ENCODE measurements around the gene NRCAM. TPM values are rescaled to one million over a fixed set of nuclear protein-coding genes. Genes with fewer than 3 reads are reported as not detected.

NRCAM gene
- polyA plus RNA-seq, 2 of the 4 experiments (the other 2 are of a cell fraction): 129 to 210 TPM

- TF ChIP-seq HES2 (IDR thresholded peaks at IDR 0.05): no peak
- TF ChIP-seq RAD21 (conservative IDR thresholded peaks at IDR 0.05 in 1 of 2, IDR thresholded peaks at IDR 0.05 in 1 of 2): no peak
- TF ChIP-seq, protein P1, sequence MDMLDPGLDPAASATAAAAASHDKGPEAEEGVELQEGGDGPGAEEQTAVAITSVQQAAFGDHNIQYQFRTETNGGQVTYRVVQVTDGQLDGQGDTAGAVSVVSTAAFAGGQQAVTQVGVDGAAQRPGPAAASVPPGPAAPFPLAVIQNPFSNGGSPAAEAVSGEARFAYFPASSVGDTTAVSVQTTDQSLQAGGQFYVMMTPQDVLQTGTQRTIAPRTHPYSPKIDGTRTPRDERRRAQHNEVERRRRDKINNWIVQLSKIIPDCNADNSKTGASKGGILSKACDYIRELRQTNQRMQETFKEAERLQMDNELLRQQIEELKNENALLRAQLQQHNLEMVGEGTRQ (IDR thresholded peaks at IDR 0.05): no peak
- TF ChIP-seq ZSCAN20 (CRISPR knock-in tag; IDR thresholded peaks at IDR 0.05): no peak
- TF ChIP-seq NFE2L2 (conservative IDR thresholded peaks at IDR 0.05; ENCODE audit: low read length): no peak
- TF ChIP-seq BHLHE40 (IDR thresholded peaks at IDR 0.05; ENCODE audit: low read depth, low read length): no peak
Observed at GRCh38 chr7:108403597-108404217, 52.5 kb downstream of the NRCAM start (continued).

DNA sequence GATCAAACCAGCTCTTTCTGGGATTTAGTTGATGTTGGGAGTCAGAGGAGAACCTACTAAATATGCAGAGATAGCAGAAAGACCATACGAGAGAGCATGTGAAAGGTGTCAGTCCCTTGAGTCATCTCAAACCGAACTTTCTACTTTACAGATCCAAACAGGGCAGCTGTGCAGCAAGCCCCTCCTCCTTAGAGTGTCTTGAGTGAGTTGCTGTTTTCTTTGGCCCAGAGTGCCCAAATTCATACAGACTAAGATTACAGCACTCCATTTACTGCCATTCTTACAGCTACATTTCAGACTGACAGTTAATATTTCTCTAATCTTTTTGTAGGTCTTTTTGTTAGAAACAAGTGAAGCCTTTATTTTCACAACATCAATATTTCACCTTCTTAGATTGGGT, 53.4 kb downstream of the NRCAM start:
- ATAC-seq: peak; percentile 64 to 67; a peak in 4 of 6 replicates
- ChIA-PET CTCF (interaction anchor here (0.6 to 0.8 kb wide), 2 partner anchors 20 to 386 kb away, joined by 3 read pairs; no protein-coding TSS in a partner anchor), POLR2A (no interaction called here)
- peak overlapping the region; percentile 28 for H3K4me2 ChIP-seq
- peak overlapping the region in 1 of 2 experiments; percentile 17; a peak in 1 of 6 replicates for H3K27ac ChIP-seq
- no peak for DNase-seq (ENCODE audit: low read depth in 1 of 2, low spot score in 1 of 2)
- TF ChIP-seq MAFK (IDR thresholded peaks at IDR 0.05; ENCODE audit: partially characterized antibody): peak; percentile 41
- TF ChIP-seq, protein P2, sequence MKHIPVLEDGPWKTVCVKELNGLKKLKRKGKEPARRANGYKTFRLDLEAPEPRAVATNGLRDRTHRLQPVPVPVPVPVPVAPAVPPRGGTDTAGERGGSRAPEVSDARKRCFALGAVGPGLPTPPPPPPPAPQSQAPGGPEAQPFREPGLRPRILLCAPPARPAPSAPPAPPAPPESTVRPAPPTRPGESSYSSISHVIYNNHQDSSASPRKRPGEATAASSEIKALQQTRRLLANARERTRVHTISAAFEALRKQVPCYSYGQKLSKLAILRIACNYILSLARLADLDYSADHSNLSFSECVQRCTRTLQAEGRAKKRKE (CRISPR knock-in tag; IDR thresholded peaks at IDR 0.05; ENCODE audit: low read depth): no peak
- H3K9me3 ChIP-seq: no peaks in the 10 kb centered on the region
- no peak overlapping the region for H3K4me3 ChIP-seq
- 18% methylated on average over 2 of the region's 2 CpGs for WGBS (ENCODE audit: missing lambda C conversion rate)
- no peak for FAIRE-seq
- peaks cover 45% of the 10 kb centered on the region for H3K4me1 ChIP-seq

DNA sequence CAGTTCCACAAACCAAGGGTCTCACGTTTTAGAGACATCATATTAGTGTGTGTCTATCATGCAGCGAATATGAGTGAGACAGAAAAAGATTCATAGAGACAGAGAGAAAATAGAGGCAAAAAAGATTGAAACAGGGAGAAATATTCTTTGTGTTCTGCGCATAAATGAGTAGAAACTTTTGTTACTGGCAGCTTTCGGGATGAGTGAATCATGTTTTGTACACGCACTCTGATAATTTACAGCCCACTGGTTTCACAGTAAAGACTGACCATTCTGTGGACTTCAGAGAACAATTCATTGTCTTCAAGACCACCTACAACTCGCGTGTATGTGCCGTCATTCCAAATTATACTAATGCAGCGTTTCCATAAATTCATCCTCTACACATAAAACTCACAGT, 60.2 kb downstream of the NRCAM start:
- 94% methylated on average over 9 of the region's 9 CpGs for WGBS (ENCODE audit: missing lambda C conversion rate)
- ATAC-seq (no peak), DNase-seq (ENCODE audit: low read depth in 1 of 2, low spot score in 1 of 2) (no peak), FAIRE-seq (no peak)
- CTCF ChIA-PET: no interaction called here
- H3K4me3 ChIP-seq: no peak overlapping the region
- H3K4me2 ChIP-seq: no peak overlapping the region
- H3K27ac ChIP-seq: no peak overlapping the region
- TF ChIP-seq CBX8 (IDR thresholded peaks at IDR 0.05) (no peak), SREBF2 (IDR thresholded peaks at IDR 0.05) (no peak), RFX5 (IDR thresholded peaks at IDR 0.05) (no peak)
- TF ChIP-seq, protein P3, sequence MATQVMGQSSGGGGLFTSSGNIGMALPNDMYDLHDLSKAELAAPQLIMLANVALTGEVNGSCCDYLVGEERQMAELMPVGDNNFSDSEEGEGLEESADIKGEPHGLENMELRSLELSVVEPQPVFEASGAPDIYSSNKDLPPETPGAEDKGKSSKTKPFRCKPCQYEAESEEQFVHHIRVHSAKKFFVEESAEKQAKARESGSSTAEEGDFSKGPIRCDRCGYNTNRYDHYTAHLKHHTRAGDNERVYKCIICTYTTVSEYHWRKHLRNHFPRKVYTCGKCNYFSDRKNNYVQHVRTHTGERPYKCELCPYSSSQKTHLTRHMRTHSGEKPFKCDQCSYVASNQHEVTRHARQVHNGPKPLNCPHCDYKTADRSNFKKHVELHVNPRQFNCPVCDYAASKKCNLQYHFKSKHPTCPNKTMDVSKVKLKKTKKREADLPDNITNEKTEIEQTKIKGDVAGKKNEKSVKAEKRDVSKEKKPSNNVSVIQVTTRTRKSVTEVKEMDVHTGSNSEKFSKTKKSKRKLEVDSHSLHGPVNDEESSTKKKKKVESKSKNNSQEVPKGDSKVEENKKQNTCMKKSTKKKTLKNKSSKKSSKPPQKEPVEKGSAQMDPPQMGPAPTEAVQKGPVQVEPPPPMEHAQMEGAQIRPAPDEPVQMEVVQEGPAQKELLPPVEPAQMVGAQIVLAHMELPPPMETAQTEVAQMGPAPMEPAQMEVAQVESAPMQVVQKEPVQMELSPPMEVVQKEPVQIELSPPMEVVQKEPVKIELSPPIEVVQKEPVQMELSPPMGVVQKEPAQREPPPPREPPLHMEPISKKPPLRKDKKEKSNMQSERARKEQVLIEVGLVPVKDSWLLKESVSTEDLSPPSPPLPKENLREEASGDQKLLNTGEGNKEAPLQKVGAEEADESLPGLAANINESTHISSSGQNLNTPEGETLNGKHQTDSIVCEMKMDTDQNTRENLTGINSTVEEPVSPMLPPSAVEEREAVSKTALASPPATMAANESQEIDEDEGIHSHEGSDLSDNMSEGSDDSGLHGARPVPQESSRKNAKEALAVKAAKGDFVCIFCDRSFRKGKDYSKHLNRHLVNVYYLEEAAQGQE (IDR thresholded peaks at IDR 0.05): no peak
- H3K4me1 ChIP-seq: peaks cover 5% of the 10 kb centered on the region; the same call in 1 of the 3 replicates
- POLR2A ChIA-PET: no interaction called here
- H3K9me3 ChIP-seq: 0 out of 3 replicates have a peak, but pooled peaks cover 2% of the 10 kb centered on the region

- DNase-seq (ENCODE audit: low read depth in 1 of 2, low spot score in 1 of 2): no peak
- ChIA-PET CTCF (no interaction called here), POLR2A (no interaction called here)
- no peak for ATAC-seq
- H3K4me2 ChIP-seq: no peak overlapping the region
- H3K9me3 ChIP-seq: 0 out of 3 replicates have a peak, but pooled peaks cover 2% of the 10 kb centered on the region
- H3K27ac ChIP-seq: no peak overlapping the region
- H3K4me3 ChIP-seq: no peak overlapping the region
- H3K4me1 ChIP-seq: peaks cover 5% of the 10 kb centered on the region; the same call in 1 of the 3 replicates
- TF ChIP-seq ZC3H11A (IDR thresholded peaks at IDR 0.05) (no peak), TP53 (CRISPR knock-in tag; IDR thresholded peaks at IDR 0.05) (no peak), ZSCAN20 (CRISPR knock-in tag; IDR thresholded peaks at IDR 0.05) (no peak), CEBPB (IDR thresholded peaks at IDR 0.05) (no peak), RAD21 (conservative IDR thresholded peaks at IDR 0.05 in 1 of 2, IDR thresholded peaks at IDR 0.05 in 1 of 2) (no peak), MAFK (IDR thresholded peaks at IDR 0.05; ENCODE audit: partially characterized antibody) (no peak), CTCF (IDR thresholded peaks at IDR 0.05) (no peak), BCL3 (IDR thresholded peaks at IDR 0.05) (no peak), E2F6 (IDR thresholded peaks at IDR 0.05; ENCODE audit: borderline replicate concordance, low read depth) (no peak), FOXS1 (CRISPR knock-in tag; IDR thresholded peaks at IDR 0.05) (no peak), FOSL2 (IDR thresholded peaks at IDR 0.05) (no peak), FOSL2 (CRISPR knock-in tag; IDR thresholded peaks at IDR 0.05) (no peak), MAZ (IDR thresholded peaks at IDR 0.05; ENCODE audit: borderline replicate concordance, low read depth, low read length) (no peak)
- no peak for FAIRE-seq
Observed at GRCh38 chr7:108395426-108395825, 60.8 kb downstream of the NRCAM start.
